ENCODE results near the gene EPB41L4A. TPM values are rescaled to one million over a fixed set of nuclear protein-coding genes. Genes with fewer than 3 reads are reported as not detected.
"Not testable (repeated sequence)": the region's sequence is repeated elsewhere in the genome, so short reads cannot be mapped to it uniquely, and the experiment has no call there.

Gene EPB41L4A
- total RNA-seq, 1 donor from 2014 or later = not detected

- no peaks in the 10 kb centered on the region for H3K4me1 Mint-ChIP-seq (ENCODE audit: low read depth)
- intact Hi-C loops (cut with micrococcal nuclease) = no loop called here
Measured at GRCh38 chr5:112250551-112250950, 168.5 kb downstream of the EPB41L4A start.

GRCh38 chr5:112248623-112249022 is 170.5 kb downstream of the EPB41L4A start:
- H3K9me3 Mint-ChIP-seq = no peaks in the 10 kb centered on the region
- no peaks in the 10 kb centered on the region for H3K36me3 Mint-ChIP-seq (ENCODE audit: low read depth)
- H3K27ac Mint-ChIP-seq = no peak overlapping the region
- H3K27me3 Mint-ChIP-seq (ENCODE audit: insufficient read depth) = peaks cover 4% of the 10 kb centered on the region
- intact Hi-C loops (cut with micrococcal nuclease) = no loop called here
- H3K4me3 Mint-ChIP-seq = no peak overlapping the region
- H3K4me1 Mint-ChIP-seq (ENCODE audit: low read depth) = no peaks in the 10 kb centered on the region
- no peak for DNase-seq (ENCODE audit: low spot score)

More at GRCh38 chr5:112250551-112250950, 168.5 kb downstream of the EPB41L4A start:
- H3K4me3 Mint-ChIP-seq = no peak overlapping the region
- no peak overlapping the region for H3K27ac Mint-ChIP-seq
- H3K36me3 Mint-ChIP-seq (ENCODE audit: low read depth) = no peaks in the 10 kb centered on the region
- no peaks in the 10 kb centered on the region for H3K9me3 Mint-ChIP-seq
- H3K27me3 Mint-ChIP-seq (ENCODE audit: insufficient read depth) = peaks cover 4% of the 10 kb centered on the region
- DNase-seq (ENCODE audit: low spot score) = no peak

DNA sequence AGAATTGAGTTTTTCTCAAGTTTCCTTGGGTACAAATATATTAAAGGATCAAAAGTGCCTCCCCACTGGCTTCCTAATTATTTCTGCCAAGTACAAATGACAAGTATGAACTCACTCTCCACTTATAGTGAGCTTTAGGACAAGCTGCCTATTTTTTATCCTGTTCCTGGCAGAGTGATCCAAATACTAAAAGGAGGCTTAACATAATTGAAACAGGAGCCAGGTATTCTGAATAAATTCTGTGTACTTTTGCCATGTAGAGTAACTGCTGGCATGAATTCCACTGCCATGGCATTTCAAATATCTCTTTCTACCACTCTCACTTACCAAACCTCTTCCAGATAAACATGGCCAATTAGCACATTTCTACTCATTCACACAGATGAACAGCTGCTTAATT is 171.1 kb downstream of the EPB41L4A start:
- H3K9me3 Mint-ChIP-seq = no peaks in the 10 kb centered on the region
- no peaks in the 10 kb centered on the region for H3K36me3 Mint-ChIP-seq (ENCODE audit: low read depth)
- H3K27me3 Mint-ChIP-seq (ENCODE audit: insufficient read depth) = peaks cover 4% of the 10 kb centered on the region
- intact Hi-C loops (cut with micrococcal nuclease) = no loop called here
- DNase-seq (ENCODE audit: low spot score) = no peak
- no peak overlapping the region for H3K4me3 Mint-ChIP-seq
- no peaks in the 10 kb centered on the region for H3K4me1 Mint-ChIP-seq (ENCODE audit: low read depth)
- no peak overlapping the region for H3K27ac Mint-ChIP-seq

DNA sequence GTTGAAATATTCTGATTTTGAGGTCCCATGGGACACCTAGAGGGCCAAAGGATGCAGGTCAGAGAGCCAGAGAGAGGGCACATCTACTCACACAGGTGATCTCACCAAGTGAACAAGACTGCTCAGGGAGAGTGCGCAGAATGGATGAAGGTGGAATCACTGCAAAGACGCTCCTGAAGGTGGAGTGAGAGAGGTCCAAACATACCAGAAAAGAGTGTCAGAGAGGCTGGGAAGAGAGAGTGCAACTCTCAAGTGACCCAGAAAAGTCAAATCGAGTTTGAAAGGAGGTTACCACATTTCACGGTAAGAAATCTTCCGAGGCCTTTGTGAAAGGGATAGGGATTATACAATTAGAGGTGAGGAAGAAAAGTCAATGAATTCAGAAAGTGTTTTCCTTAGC is 173.4 kb downstream of the EPB41L4A start:
- Mint-ChIP-seq H3K4me1 (ENCODE audit: low read depth) (no peaks in the 10 kb centered on the region), H3K36me3 (ENCODE audit: low read depth) (no peaks in the 10 kb centered on the region), H3K27me3 (ENCODE audit: insufficient read depth) (peaks cover 4% of the 10 kb centered on the region), H3K27ac (no peak overlapping the region), H3K9me3 (no peaks in the 10 kb centered on the region), H3K4me3 (no peak overlapping the region)
- DNase-seq (ENCODE audit: low spot score) = no peak
- intact Hi-C loops (cut with micrococcal nuclease) = no loop called here

GRCh38 chr5:112239996-112240395 is 179.1 kb downstream of the EPB41L4A start:
- Mint-ChIP-seq H3K27ac (no peak overlapping the region), H3K9me3 (no peaks in the 10 kb centered on the region)

GRCh38 chr5:112238473-112238872 is 180.6 kb downstream of the EPB41L4A start:
- DNase-seq (ENCODE audit: low spot score) = no peak
- intact Hi-C loops (cut with micrococcal nuclease) = no loop called here
- H3K27ac Mint-ChIP-seq = no peak overlapping the region
- no peak overlapping the region for H3K4me3 Mint-ChIP-seq
- H3K36me3 Mint-ChIP-seq (ENCODE audit: low read depth) = no peaks in the 10 kb centered on the region
- no peaks in the 10 kb centered on the region for H3K4me1 Mint-ChIP-seq (ENCODE audit: low read depth)
- peaks cover 7% of the 10 kb centered on the region for H3K27me3 Mint-ChIP-seq (ENCODE audit: insufficient read depth)
- no peaks in the 10 kb centered on the region for H3K9me3 Mint-ChIP-seq

More at GRCh38 chr5:112239996-112240395, 179.1 kb downstream of the EPB41L4A start:
- intact Hi-C loops (cut with micrococcal nuclease) = no loop called here
- Mint-ChIP-seq H3K4me3 (no peak overlapping the region), H3K27me3 (ENCODE audit: insufficient read depth) (peaks cover 7% of the 10 kb centered on the region), H3K4me1 (ENCODE audit: low read depth) (no peaks in the 10 kb centered on the region), H3K36me3 (ENCODE audit: low read depth) (no peaks in the 10 kb centered on the region)
- DNase-seq (ENCODE audit: low spot score) = no peak

- Mint-ChIP-seq H3K4me3 (no peak overlapping the region), H3K36me3 (ENCODE audit: low read depth) (no peaks in the 10 kb centered on the region), H3K27me3 (ENCODE audit: insufficient read depth) (peaks cover 7% of the 10 kb centered on the region), H3K9me3 (no peaks in the 10 kb centered on the region), H3K27ac (no peak overlapping the region), H3K4me1 (ENCODE audit: low read depth) (no peaks in the 10 kb centered on the region)
- intact Hi-C loops (cut with micrococcal nuclease) = no loop called here
- DNase-seq (ENCODE audit: low spot score) = no peak
Measured at GRCh38 chr5:112237456-112237855, 181.6 kb downstream of the EPB41L4A start.

DNA sequence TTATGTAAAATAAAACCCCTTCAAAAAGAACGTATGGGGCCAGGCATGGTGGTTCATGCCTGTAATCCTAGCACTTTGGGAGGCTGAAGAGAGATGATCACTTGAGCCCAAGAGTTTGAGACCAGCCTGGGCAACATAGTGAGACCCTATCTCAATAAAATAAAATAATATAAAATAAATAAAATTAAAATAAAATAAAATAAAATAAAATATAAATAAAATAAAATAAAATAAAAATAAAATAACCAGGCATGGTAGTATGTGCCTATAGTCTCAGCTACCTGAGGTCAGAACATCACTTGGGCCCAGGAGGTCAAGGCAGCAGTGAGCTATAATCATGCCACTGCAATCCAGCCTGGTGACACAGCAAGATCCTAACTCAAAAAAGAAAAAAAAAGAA is 185.1 kb downstream of the EPB41L4A start:
- no peak overlapping the region for H3K4me3 Mint-ChIP-seq
- no peak for DNase-seq (ENCODE audit: low spot score)
- H3K27me3 Mint-ChIP-seq (ENCODE audit: insufficient read depth) = peaks cover 5% of the 10 kb centered on the region
- H3K4me1 Mint-ChIP-seq (ENCODE audit: low read depth) = no peaks in the 10 kb centered on the region
- intact Hi-C loops (cut with micrococcal nuclease) = no loop called here
- H3K9me3 Mint-ChIP-seq = no peaks in the 10 kb centered on the region
- no peaks in the 10 kb centered on the region for H3K36me3 Mint-ChIP-seq (ENCODE audit: low read depth)
- no peak overlapping the region for H3K27ac Mint-ChIP-seq

- no peak overlapping the region for H3K27ac Mint-ChIP-seq
- no peaks in the 10 kb centered on the region for H3K9me3 Mint-ChIP-seq
- intact Hi-C loops (cut with micrococcal nuclease) = no loop called here
- H3K4me3 Mint-ChIP-seq = no peak overlapping the region
- H3K27me3 Mint-ChIP-seq (ENCODE audit: insufficient read depth) = peaks cover 5% of the 10 kb centered on the region
- DNase-seq (ENCODE audit: low spot score) = no peak
- no peaks in the 10 kb centered on the region for H3K4me1 Mint-ChIP-seq (ENCODE audit: low read depth)
- H3K36me3 Mint-ChIP-seq (ENCODE audit: low read depth) = no peaks in the 10 kb centered on the region
Measured at GRCh38 chr5:112232667-112233066, 186.4 kb downstream of the EPB41L4A start.

DNA sequence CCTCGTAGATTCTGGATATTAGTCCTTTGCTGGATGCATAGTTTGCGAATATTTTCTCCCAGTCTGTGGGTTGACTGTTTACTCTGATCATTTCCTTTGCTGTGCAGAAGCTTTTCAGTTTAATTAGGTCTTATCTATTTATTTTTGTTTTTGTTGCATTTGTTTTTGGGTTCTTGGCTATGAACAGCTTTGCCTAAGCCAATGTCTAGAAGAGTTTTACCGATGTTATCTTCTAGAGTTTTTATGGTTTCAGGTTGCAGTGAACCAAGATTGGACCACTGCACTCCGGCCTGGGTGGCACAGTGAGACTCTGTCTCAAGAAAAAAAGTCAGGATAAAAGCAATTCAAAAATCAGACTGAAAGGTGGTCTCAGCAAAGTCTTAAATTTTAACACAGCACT is 188.5 kb downstream of the EPB41L4A start:
- Mint-ChIP-seq H3K9me3 (no peaks in the 10 kb centered on the region), H3K27me3 (ENCODE audit: insufficient read depth) (no peaks in the 10 kb centered on the region), H3K4me1 (ENCODE audit: low read depth) (no peaks in the 10 kb centered on the region), H3K4me3 (no peak overlapping the region), H3K27ac (no peak overlapping the region), H3K36me3 (ENCODE audit: low read depth) (no peaks in the 10 kb centered on the region)
- DNase-seq (ENCODE audit: low spot score) = no peak
- intact Hi-C loops (cut with micrococcal nuclease) = no loop called here

GRCh38 chr5:112228667-112229066 is 190.4 kb downstream of the EPB41L4A start:
- no peak for DNase-seq (ENCODE audit: low spot score)
- no peaks in the 10 kb centered on the region for H3K9me3 Mint-ChIP-seq
- H3K4me1 Mint-ChIP-seq (ENCODE audit: low read depth) = no peaks in the 10 kb centered on the region
- no peak overlapping the region for H3K4me3 Mint-ChIP-seq
- intact Hi-C loops (cut with micrococcal nuclease) = no loop called here
- H3K27me3 Mint-ChIP-seq (ENCODE audit: insufficient read depth) = no peaks in the 10 kb centered on the region
- no peaks in the 10 kb centered on the region for H3K36me3 Mint-ChIP-seq (ENCODE audit: low read depth)
- H3K27ac Mint-ChIP-seq = no peak overlapping the region

DNA sequence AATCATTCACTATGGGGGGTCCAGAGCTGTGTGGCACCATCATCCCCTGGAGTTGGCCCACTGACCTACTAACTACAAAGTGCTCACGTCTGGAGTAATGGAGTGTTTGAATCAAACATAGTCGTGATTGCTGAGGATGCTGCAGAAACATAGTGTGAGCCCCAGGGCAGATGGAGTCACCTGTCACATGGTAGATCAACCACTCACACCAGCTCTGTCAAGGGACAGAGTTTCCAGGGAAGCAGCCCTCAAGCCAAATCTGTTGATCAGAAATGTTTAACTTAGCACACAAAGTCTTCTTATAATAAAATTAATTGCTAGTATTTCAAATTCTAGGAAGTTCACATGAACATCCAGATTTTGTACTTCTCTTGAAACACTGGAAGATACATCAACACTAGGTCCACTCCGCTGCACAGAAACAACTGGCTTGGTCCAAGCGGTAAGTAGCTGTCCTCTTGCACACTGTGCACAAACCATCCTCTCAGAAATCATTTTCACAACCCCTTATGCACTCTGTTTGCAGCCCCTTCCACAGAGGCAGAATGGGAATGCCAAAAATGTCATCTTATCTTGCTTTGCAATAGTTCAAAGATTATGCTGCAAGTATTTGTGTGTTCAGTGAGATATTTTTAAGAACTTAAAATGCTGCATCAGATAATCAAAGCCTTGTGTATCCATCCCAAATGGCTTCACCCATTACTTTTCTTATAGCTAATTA is 191.0 kb downstream of the EPB41L4A start:
- H3K27me3 Mint-ChIP-seq (ENCODE audit: insufficient read depth) = no peaks in the 10 kb centered on the region
- H3K4me1 Mint-ChIP-seq (ENCODE audit: low read depth) = no peaks in the 10 kb centered on the region
- no peak overlapping the region for H3K4me3 Mint-ChIP-seq
- DNase-seq (ENCODE audit: low spot score) = no peak
- intact Hi-C loops (cut with micrococcal nuclease) = no loop called here
- no peaks in the 10 kb centered on the region for H3K9me3 Mint-ChIP-seq
- H3K36me3 Mint-ChIP-seq (ENCODE audit: low read depth) = no peaks in the 10 kb centered on the region
- no peak overlapping the region for H3K27ac Mint-ChIP-seq

GRCh38 chr5:112226215-112226614 is 192.9 kb downstream of the EPB41L4A start:
- intact Hi-C loops (cut with micrococcal nuclease) = no loop called here
- Mint-ChIP-seq H3K27ac (no peak overlapping the region), H3K4me3 (no peak overlapping the region), H3K27me3 (ENCODE audit: insufficient read depth) (no peaks in the 10 kb centered on the region), H3K9me3 (no peaks in the 10 kb centered on the region), H3K36me3 (ENCODE audit: low read depth) (no peaks in the 10 kb centered on the region), H3K4me1 (ENCODE audit: low read depth) (no peaks in the 10 kb centered on the region)
- no peak for DNase-seq (ENCODE audit: low spot score)

GRCh38 chr5:112222997-112223396 is 196.1 kb downstream of the EPB41L4A start:
- H3K4me3 Mint-ChIP-seq; H3K4me1 Mint-ChIP-seq (ENCODE audit: low read depth); H3K27ac Mint-ChIP-seq; H3K36me3 Mint-ChIP-seq (ENCODE audit: low read depth); H3K9me3 Mint-ChIP-seq; DNase-seq (ENCODE audit: low spot score); intact Hi-C loops (cut with micrococcal nuclease); H3K27me3 Mint-ChIP-seq (ENCODE audit: insufficient read depth): not testable (repeated sequence)
